Type B pancreatic cell (in vitro differentiated cells): ENCODE data around the gene KATNB1. TPM values are rescaled to one million over a fixed set of nuclear protein-coding genes. Genes with fewer than 3 reads are reported as not detected.

Source experiments
- DNase-seq: peaks from one replicate; pipeline ENCODE4 v3.0.0; 2021; ENCODE audit warnings: mixed read lengths; ENCODE audit not compliant: unreplicated experiment; ENCODE audit errors: extremely low spot score
- H3K27ac Mint-ChIP-seq: 2 replicates; pipeline ENCODE4 v1.8.0; 2021; ENCODE audit warnings: mild to moderate bottlenecking, mixed read lengths
- H3K27me3 Mint-ChIP-seq: 2 replicates; pipeline ENCODE4 v1.8.0; 2021; ENCODE audit warnings: mixed read lengths
- H3K36me3 Mint-ChIP-seq: 2 replicates; pipeline ENCODE4 v1.8.0; 2021; ENCODE audit warnings: mixed read lengths
- H3K4me1 Mint-ChIP-seq: one replicate; pipeline ENCODE4 v1.8.0; 2021; ENCODE audit warnings: mixed read lengths; ENCODE audit not compliant: unreplicated experiment
- H3K4me3 Mint-ChIP-seq: 2 replicates; pipeline ENCODE4 v1.8.0; 2021; ENCODE audit warnings: mild to moderate bottlenecking, mixed read lengths
- H3K9me3 Mint-ChIP-seq: 2 replicates; pipeline ENCODE4 v1.8.0; 2021; ENCODE audit warnings: mixed read lengths
- CTCF ChIP-seq: fragments of 200-600 bp; sonication (generic); conservative IDR thresholded peaks from 2 replicates; pipeline ENCODE4 v1.5.0; 2021; ENCODE audit warnings: antibody characterized with exemption, mild to moderate bottlenecking
- microRNA-seq: library from miRNA; unstranded; fragments of <30 nt; microRNA quantifications from one replicate; pipeline ENCODE4, GENCODE V29; 2020
- total RNA-seq: library from RNA; stranded (reverse); gene quantifications from 2 replicates; pipeline ENCODE4 v1.2.1, GENCODE V29; 2021; ENCODE audit warnings: low replicate concordance

The KATNB1 gene
- total RNA-seq, 1 donor from 2014 or later: 31.7 TPM

- peaks cover 4% of the 10 kb centered on the region for H3K27me3 Mint-ChIP-seq
- H3K4me1 Mint-ChIP-seq: peaks cover 55% of the 10 kb centered on the region
- no peak for TF ChIP-seq CTCF
- H3K9me3 Mint-ChIP-seq: no peaks in the 10 kb centered on the region
- H3K4me3 Mint-ChIP-seq: peak overlapping the region; percentile 96
- H3K36me3 Mint-ChIP-seq: no peaks in the 10 kb centered on the region
- peak overlapping the region; percentile 91 for H3K27ac Mint-ChIP-seq
- no peak for DNase-seq
Measured at GRCh38 chr16:57803134-57803990, 67.8 kb downstream of the KATNB1 start.

- Mint-ChIP-seq H3K4me3 (no peak overlapping the region), H3K9me3 (no peaks in the 10 kb centered on the region), H3K27me3 (peaks cover 4% of the 10 kb centered on the region), H3K4me1 (peaks cover 50% of the 10 kb centered on the region), H3K27ac (peak overlapping the region; percentile 61), H3K36me3 (no peaks in the 10 kb centered on the region)
- no peak for TF ChIP-seq CTCF
- DNase-seq: no peak
Measured at GRCh38 chr16:57804111-57804837, 68.7 kb downstream of the KATNB1 start.

GRCh38 chr16:57805176-57805575, 69.6 kb downstream of the KATNB1 start:
- DNase-seq: no peak
- no peaks in the 10 kb centered on the region for H3K36me3 Mint-ChIP-seq
- peaks cover 4% of the 10 kb centered on the region for H3K27me3 Mint-ChIP-seq
- no peak overlapping the region for H3K27ac Mint-ChIP-seq
- H3K9me3 Mint-ChIP-seq: no peaks in the 10 kb centered on the region
- peaks cover 42% of the 10 kb centered on the region for H3K4me1 Mint-ChIP-seq
- TF ChIP-seq CTCF: no peak
- H3K4me3 Mint-ChIP-seq: no peak overlapping the region

Small RNA genes lying within 50 kb of the gene (microRNA-seq; reads per million reads assigned to microRNA genes)
- gene MIR6772: not detected

Other genes starting within 250 kb of the KATNB1 start
- 33.3 and 72.0 TPM in 2 replicates for gene DOK4, start 249.3 kb upstream of the KATNB1 start, total RNA-seq
- gene CCDC102A, start 199.2 kb upstream of the KATNB1 start, total RNA-seq: 6.9 and 14.4 TPM in 2 replicates
- 0.82 and 1.7 TPM in 2 replicates for gene ADGRG5, start 193.1 kb upstream of the KATNB1 start, total RNA-seq
- gene ADGRG1, start 107.1 kb upstream of the KATNB1 start, total RNA-seq: 41.1 and 61.0 TPM in 2 replicates
- gene ADGRG3, start 67.5 kb upstream of the KATNB1 start, total RNA-seq: not detected in 2 replicates
- gene DRC7, start 41.0 kb upstream of the KATNB1 start, total RNA-seq: 0.69 and 7.4 TPM in 2 replicates
- gene KIFC3, start 66.7 kb downstream of the KATNB1 start, total RNA-seq: 27.3 and 48.4 TPM in 2 replicates
- gene CNGB1, start 235.4 kb downstream of the KATNB1 start, total RNA-seq: 0.19 and 2.3 TPM in 2 replicates